Gastrocnemius medialis (tissue), 4 donors: ENCODE results near the gene ZNRD2. TPM values are rescaled to one million over a fixed set of nuclear protein-coding genes. Genes with fewer than 3 reads are reported as not detected.
"Not testable (repeated sequence)": the region's sequence is repeated elsewhere in the genome, so short reads cannot be mapped to it uniquely, and the experiment has no call there.

Experiments used
- ATAC-seq, 2 donors: fragments of 150-250 bp; one replicate each; pipeline ENCODE4 v1.9.1; 2016
- DNase-seq, 2 donors: peaks; one replicate each; pipeline ENCODE4 v3.0.0-alpha.2; 2019
- H3K27ac ChIP-seq, 4 donors: fragments of 200-600 bp; sonication (generic); 1 replicate in 1 of 4; 2 replicates in 3 of 4; pipeline ENCODE4 v1.5.1; 2016 to 2018; ENCODE audit warnings: mild to moderate bottlenecking in 2 of 4, moderate library complexity in 1 of 4
- H3K27me3 ChIP-seq, 3 donors: fragments of 200-600 bp; sonication (generic) in 2 of 3; 1 replicate in 1 of 3; 2 replicates in 2 of 3; pipeline versions ENCODE4 v1.5.1 to v1.6.0; 2016 to 2019; ENCODE audit warnings: mild to moderate bottlenecking in 1 of 3, moderate library complexity in 1 of 3
- H3K36me3 ChIP-seq, 2 donors: fragments of 200-600 bp; sonication (generic) in 1 of 2; one replicate each; pipeline ENCODE4 v1.5.1; 2017 to 2018
- H3K4me1 ChIP-seq, 2 donors: fragments of 200-600 bp; sonication (generic) in 1 of 2; one replicate each; pipeline ENCODE4 v1.5.1; 2016 to 2017; ENCODE audit warnings: mild to moderate bottlenecking in 2 of 2
- H3K4me3 ChIP-seq, 4 donors: fragments of 200-600 bp; sonication (generic) in 3 of 4; 1 replicate in 1 of 4; 2 replicates in 3 of 4; pipeline ENCODE4 v1.5.1; 2016 to 2019; ENCODE audit warnings: mild to moderate bottlenecking in 2 of 4
- H3K9me3 ChIP-seq, 3 donors: fragments of 200-600 bp; sonication (generic) in 2 of 3; 1 replicate in 1 of 3; 2 replicates in 2 of 3; pipeline ENCODE4 v1.5.1; 2016 to 2019
- CTCF ChIP-seq, 5 experiments: fragments of 450-650 bp in 3 of 5; fragments of 200-600 bp in 2 of 5; sonication (generic) in 2 of 5; IDR thresholded peaks in 4 of 5; conservative IDR thresholded peaks in 1 of 5; 1 replicate in 4 of 5; 2 replicates in 1 of 5; pipeline ENCODE4 v1.5.1; 2016 to 2019; ENCODE audit warnings: antibody characterized with exemption in 5 of 5, mild to moderate bottlenecking in 3 of 5, moderate library complexity in 3 of 5
- POLR2A ChIP-seq, 2 donors: fragments of 450-650 bp; IDR thresholded peaks; one replicate each; pipeline ENCODE4 v1.6.1; 2017; ENCODE audit warnings: antibody characterized with exemption in 2 of 2, mild to moderate bottlenecking in 2 of 2, moderate library complexity in 2 of 2
- in situ Hi-C, 4 donors: fragments of 200-750 bp; cut with MboI; loops; one replicate each; pipeline versions ENCODE4 v1.15.0 to v1.8.0; 2017; ENCODE audit warnings: low sequenced_read_pairs in 4 of 4
- intact Hi-C: fragments of 100-400 bp; cut with DNase I; formaldehyde crosslinking; loops from one replicate; pipeline ENCODE4 v1.15.1; 2023; ENCODE audit warnings: low total_unique reads
- total RNA-seq, 4 donors: library from RNA; depleted of rRNA; stranded (reverse); fragments of >200 nt; gene quantifications; one replicate each; pipeline versions ENCODE4 v1.1.0 to v1.2.3, GENCODE V29; 2016

The ZNRD2 gene, protein sequence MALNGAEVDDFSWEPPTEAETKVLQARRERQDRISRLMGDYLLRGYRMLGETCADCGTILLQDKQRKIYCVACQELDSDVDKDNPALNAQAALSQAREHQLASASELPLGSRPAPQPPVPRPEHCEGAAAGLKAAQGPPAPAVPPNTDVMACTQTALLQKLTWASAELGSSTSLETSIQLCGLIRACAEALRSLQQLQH
- 10 to 100 TPM; 54.7 to 99.4 (median 75.3) TPM for total RNA-seq

DNA sequence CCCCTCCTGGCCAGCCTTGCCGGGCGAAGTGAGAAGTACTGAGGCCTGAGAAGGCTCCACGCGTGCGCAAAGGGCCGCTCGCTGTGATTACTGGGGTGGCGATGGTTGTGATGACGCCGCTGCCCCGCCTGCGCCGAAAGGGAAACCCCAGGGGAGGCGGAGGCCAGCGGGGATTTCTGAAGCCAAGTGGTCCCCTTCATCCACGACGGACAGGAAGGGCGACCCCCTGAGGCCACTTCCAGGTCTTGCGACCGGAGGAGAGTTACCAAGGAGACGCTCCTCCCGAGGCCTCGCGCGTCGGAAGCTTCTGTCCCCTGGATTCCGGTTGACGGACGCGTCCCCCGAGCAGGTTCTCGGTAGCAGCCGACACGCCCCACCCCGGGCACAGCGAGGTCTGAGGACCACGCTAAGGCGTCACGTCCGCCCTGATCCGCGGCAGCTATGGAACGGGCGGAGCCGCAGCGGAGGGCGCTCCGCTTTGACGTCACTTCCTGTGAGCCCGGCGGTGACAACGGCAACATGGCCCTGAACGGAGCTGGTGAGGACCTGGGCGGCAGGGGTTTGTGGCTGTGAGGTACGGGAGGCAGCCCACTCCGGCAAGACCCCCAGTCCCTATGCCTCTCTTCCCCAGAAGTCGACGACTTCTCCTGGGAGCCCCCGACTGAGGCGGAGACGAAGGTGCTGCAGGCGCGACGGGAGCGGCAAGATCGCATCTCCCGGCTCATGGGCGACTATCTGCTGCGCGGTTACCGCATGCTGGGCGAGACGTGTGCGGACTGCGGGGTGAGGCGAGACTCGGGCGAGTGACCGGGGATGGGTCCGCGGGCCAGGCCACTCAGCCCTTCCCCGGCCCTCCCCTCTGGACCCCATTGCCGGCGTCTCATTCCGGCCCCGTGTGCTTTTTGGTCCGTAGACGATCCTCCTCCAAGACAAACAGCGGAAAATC is at the start of gene ZNRD2:
TSS of gene ZNRD2 (plus strand) at position 505 of the 946 bp plus-strand sequence. CDS start at position 520, 15 bp downstream.
- peak in 4 of 5 experiments; percentile 45 to 70 (median 58) for TF ChIP-seq CTCF (IDR thresholded peaks at IDR 0.05 in 4 of 5, conservative IDR thresholded peaks at IDR 0.05 in 1 of 5)
- peak; percentile 88 to 95 for TF ChIP-seq POLR2A (IDR thresholded peaks at IDR 0.05)
- intact Hi-C loops, result loop anchor here (1.0 to 5.0 kb wide), 4 partner anchors 10 to 149 kb away; no protein-coding TSS in a partner anchor

GRCh38 chr11:65521777-65522521 is 48.3 kb upstream of the ZNRD2 start:
- H3K4me3 ChIP-seq, H3K27ac ChIP-seq, H3K9me3 ChIP-seq, H3K27me3 ChIP-seq, in situ Hi-C loops, intact Hi-C loops, DNase-seq, ATAC-seq: not testable (repeated sequence)
- Histone ChIP-seq H3K36me3 (peaks cover 0 to 10% of the 10 kb centered on the region in 2 donors), H3K4me1 (peaks cover 12 to 14% of the 10 kb centered on the region in 2 donors)

More for the DNA sequence above, at the start of gene ZNRD2:
- H3K27me3 ChIP-seq, result no peaks in the 10 kb centered on the region
- in situ Hi-C loops, result no loop called here
- peak; percentile 63 to 65 for ATAC-seq
- peaks cover 49 to 61% of the 10 kb centered on the region in 2 donors for H3K4me1 ChIP-seq
- H3K27ac ChIP-seq, result peak within 1 kb of the TSS; percentile 100
- no peaks in the 10 kb centered on the region for H3K9me3 ChIP-seq
- peak; percentile 97 for DNase-seq
- peak within 1 kb of the TSS; percentile 84 to 99 (median 95) for H3K4me3 ChIP-seq
- H3K36me3 ChIP-seq, result peaks cover 0 to 3% of the 10 kb centered on the region in 2 donors

DNA sequence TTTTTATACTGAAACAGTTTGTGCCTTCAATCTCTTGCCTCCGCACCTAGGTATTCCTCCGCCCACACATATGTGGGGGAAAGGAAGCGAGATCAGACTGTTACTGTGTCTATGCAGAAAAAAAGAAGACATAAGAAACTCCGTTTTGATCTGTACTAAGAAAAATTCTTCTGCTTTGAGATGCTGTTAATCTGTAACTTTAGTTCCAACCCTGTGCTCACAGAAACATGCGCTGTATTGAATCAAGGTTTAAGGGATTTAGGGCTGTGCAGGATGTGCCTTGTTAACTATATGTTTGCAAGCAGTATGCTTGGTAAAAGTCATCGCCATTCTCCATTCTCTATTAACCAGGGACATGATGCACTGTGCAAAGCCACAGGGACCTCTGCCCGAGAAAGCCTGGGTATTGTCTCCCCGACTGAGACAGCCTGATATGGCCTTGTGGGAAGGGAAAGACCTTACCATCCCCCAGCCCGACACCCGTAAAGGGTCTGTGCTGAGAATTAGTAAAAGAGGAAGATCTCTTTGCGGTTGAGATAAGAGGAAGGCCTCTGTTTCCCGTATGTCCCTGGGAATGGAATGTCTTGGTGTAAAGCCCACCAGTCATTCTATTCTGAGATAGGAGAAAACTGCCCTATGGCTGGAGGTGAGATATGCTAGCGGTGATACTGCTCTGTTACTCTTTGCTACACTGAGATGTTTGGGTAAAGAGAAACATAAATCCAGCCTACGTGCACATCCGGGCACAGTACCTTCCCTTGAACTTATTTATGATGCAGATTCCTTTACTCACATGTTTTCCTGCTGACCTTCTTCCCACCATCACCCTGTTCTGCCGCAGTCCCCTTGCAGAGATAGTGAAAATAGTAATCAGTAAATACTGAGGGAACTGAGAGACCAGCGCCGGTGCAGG is 47.3 kb upstream of the ZNRD2 start:
- in situ Hi-C loops, H3K27me3 ChIP-seq, DNase-seq, intact Hi-C loops, H3K9me3 ChIP-seq, ATAC-seq, H3K4me3 ChIP-seq, H3K27ac ChIP-seq: not testable (repeated sequence)
- peaks cover 14 to 18% of the 10 kb centered on the region in 2 donors for H3K4me1 ChIP-seq
- H3K36me3 ChIP-seq, result peaks cover 0 to 20% of the 10 kb centered on the region in 2 donors

GRCh38 chr11:65523631-65523968 is 46.7 kb upstream of the ZNRD2 start:
- H3K27ac ChIP-seq, ATAC-seq, H3K9me3 ChIP-seq, H3K4me3 ChIP-seq, H3K27me3 ChIP-seq, DNase-seq, in situ Hi-C loops, intact Hi-C loops: not testable (repeated sequence)
- peaks cover 0 to 27% of the 10 kb centered on the region in 2 donors for H3K36me3 ChIP-seq
- H3K4me1 ChIP-seq, result peaks cover 14 to 18% of the 10 kb centered on the region in 2 donors

DNA sequence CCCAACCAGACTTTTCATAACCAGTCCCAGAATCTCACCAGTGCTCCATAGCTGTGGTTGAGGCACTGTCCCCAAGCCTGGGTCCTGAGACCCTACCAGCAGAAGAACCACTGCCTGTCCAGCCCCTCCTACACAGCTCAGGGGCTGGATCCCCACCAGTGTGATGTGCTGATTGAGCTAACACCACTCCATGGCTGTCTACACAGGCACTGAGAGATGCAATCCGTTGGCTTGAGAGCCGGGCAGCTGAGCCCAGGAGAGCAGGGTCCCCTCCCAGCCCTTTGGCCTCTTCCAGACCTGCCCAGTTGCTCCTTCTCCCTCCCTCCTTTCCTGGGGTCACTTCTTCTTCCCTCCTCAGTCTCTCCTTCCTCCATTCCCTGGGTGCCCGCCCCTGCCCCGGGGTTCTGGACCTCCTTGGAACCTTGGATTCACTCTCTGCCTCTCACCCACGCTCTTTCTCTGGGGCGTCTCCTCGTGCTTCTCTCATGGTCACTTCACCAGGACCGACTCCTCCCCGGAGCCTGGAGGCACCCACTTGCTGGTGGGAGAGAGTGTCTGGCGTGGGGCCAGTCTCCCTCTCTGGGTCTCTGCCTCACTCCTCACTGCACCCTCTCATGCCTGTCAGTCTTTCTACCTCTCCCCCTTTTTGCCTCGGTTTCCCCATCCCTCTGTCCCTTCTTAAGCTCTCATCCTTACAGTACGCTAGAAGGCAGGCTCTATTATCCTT is 46.1 kb upstream of the ZNRD2 start:
- Histone ChIP-seq H3K4me3 (peak overlapping the region; percentile 26 to 81 (median 46)), H3K9me3 (no peaks in the 10 kb centered on the region), H3K4me1 (peaks cover 14 to 18% of the 10 kb centered on the region in 2 donors), H3K36me3 (peaks cover 0 to 32% of the 10 kb centered on the region in 2 donors), H3K27me3 (no peaks in the 10 kb centered on the region), H3K27ac (peak overlapping the region; percentile 72 to 96 (median 74))
- intact Hi-C loops (no loop called here), in situ Hi-C loops (no loop called here)
- TF ChIP-seq CTCF (IDR thresholded peaks at IDR 0.05 in 4 of 5, conservative IDR thresholded peaks at IDR 0.05 in 1 of 5) (no peak), POLR2A (IDR thresholded peaks at IDR 0.05) (no peak)
- peak in 1 of 2 donors; percentile 48 for DNase-seq
- peak; percentile 9 to 21 for ATAC-seq
